ENCODE data around the gene PZP. TPM values are rescaled to one million over a fixed set of nuclear protein-coding genes. Genes with fewer than 3 reads are reported as not detected.

Gene PZP
- total and polyA plus RNA-seq, 2 of the 8 experiments (the other 6 are each of a cell fraction or from before 2014, with no cell fraction given): 0.08 TPM; not detected in 1

- Histone ChIP-seq H3K4ac (replicated peaks; ENCODE audit: insufficient read length, low read depth, low read length) (no peak overlapping the region), H4K8ac (ENCODE audit: extremely low read depth, insufficient read depth, low read length) (no peak overlapping the region), H2BK12ac (ENCODE audit: low read depth, low read length) (no peak overlapping the region), H3K18ac (ENCODE audit: extremely low read depth, low read length) (no peak overlapping the region), H3K4me1 (replicated peaks in 1 of 4; ENCODE audit: control insufficient read depth in 3 of 4, insufficient read depth in 4 of 4, low read length in 3 of 4) (no peaks in the 10 kb centered on the region; a peak in 1 of 7 replicates), H2BK20ac (ENCODE audit: low read length) (no peak overlapping the region), H3K23ac (ENCODE audit: insufficient read length) (no peak overlapping the region), H3K9ac (replicated peaks in 1 of 4; ENCODE audit: extremely low read depth in 1 of 4, low read depth in 3 of 4, low read length in 3 of 4) (no peak overlapping the region), H3K4me3 (ENCODE audit: extremely low read depth in 1 of 4, insufficient read depth in 2 of 4, low read depth in 3 of 4, low read length in 4 of 4) (no peak overlapping the region), H2BK5ac (ENCODE audit: low read depth, low read length) (no peak overlapping the region), H2AFZ (ENCODE audit: low read length) (no peak overlapping the region), H2BK15ac (ENCODE audit: low read length) (no peak overlapping the region), H3K27me3 (replicated peaks in 1 of 4; ENCODE audit: control insufficient read depth in 3 of 4, extremely low read depth in 1 of 4, insufficient read depth in 3 of 4, low read length in 3 of 4) (no peaks in the 10 kb centered on the region), H3K14ac (ENCODE audit: insufficient read length) (no peak overlapping the region), H4K20me1 (replicated peaks in 1 of 2; ENCODE audit: control insufficient read depth in 1 of 2, insufficient read depth in 2 of 2, low read length in 2 of 2) (no peaks in the 10 kb centered on the region), H2AK5ac (ENCODE audit: low read depth, low read length) (no peak overlapping the region), H2BK120ac (replicated peaks; ENCODE audit: low read depth, low read length) (no peak overlapping the region), H3K36me3 (ENCODE audit: control insufficient read depth in 2 of 4, insufficient read depth in 4 of 4, low read length in 3 of 4) (no peaks in the 10 kb centered on the region), H3K4me2 (ENCODE audit: insufficient read depth in 1 of 2, low read depth in 2 of 2, low read length in 2 of 2) (no peak overlapping the region), H4K5ac (ENCODE audit: insufficient read length, low read depth, low read length) (no peak overlapping the region), H3K23me2 (ENCODE audit: low read depth, low read length) (no peaks in the 10 kb centered on the region), H3K56ac (replicated peaks; ENCODE audit: insufficient read length, low read depth, low read length) (no peak overlapping the region), H3K79me1 (ENCODE audit: low read depth, low read length) (no peaks in the 10 kb centered on the region), H4K91ac (replicated peaks; ENCODE audit: insufficient read length, low read length) (no peak overlapping the region), H3K27ac (ENCODE audit: low read depth, low read length) (no peak overlapping the region), H3K9me3 (ENCODE audit: insufficient read depth in 2 of 2, low read depth in 1 of 2, low read length in 1 of 2) (no peaks in the 10 kb centered on the region), H3K79me2 (ENCODE audit: control insufficient read depth in 1 of 2, insufficient read depth in 2 of 2, low read length in 2 of 2) (no peaks in the 10 kb centered on the region)
- no peak for DNase-seq (ENCODE audit: low read depth in 1 of 2, low spot score in 2 of 2)
- ChIA-PET CTCF (ENCODE audit: partially characterized antibody) (interaction anchor here (0.9 kb wide), 1 partner anchor 35 kb away, joined by 3 read pairs; no protein-coding TSS in a partner anchor), POLR2A (ENCODE audit: partially characterized antibody) (no interaction called here)
- FAIRE-seq: no peak
- 90% methylated on average over 1 of the region's 1 CpG; no CpG with 5 or more reads in 1 of the 2 experiments for WGBS, 2 experiments (ENCODE audit: extremely low coverage in 1 of 2, insufficient coverage in 1 of 2, insufficient read length in 1 of 2, insufficient replicate concordance in 2 of 2, low coverage in 1 of 2, low lambda C conversion rate in 2 of 2, missing lambda C conversion rate in 1 of 2)
- TF ChIP-seq HDAC2 (IDR thresholded peaks at IDR 0.05; ENCODE audit: borderline replicate concordance in 1 of 2, low read depth in 2 of 2, low read length in 2 of 2) (no peak), SP1 (IDR thresholded peaks at IDR 0.05; ENCODE audit: low read depth, low read length) (no peak), KDM4A (IDR thresholded peaks at IDR 0.05; ENCODE audit: low read depth, low read length, severe bottlenecking) (no peak), ZNF274 (IDR thresholded peaks at IDR 0.05; ENCODE audit: borderline replicate concordance, extremely low read depth, low read length) (no peak), RAD21 (IDR thresholded peaks at IDR 0.05 in 1 of 2, conservative IDR thresholded peaks at IDR 0.05 in 1 of 2; ENCODE audit: low read depth in 2 of 2, low read length in 2 of 2) (no peak), JUND (IDR thresholded peaks at IDR 0.05; ENCODE audit: low read length) (no peak), CBX8 (IDR thresholded peaks at IDR 0.05; ENCODE audit: borderline replicate concordance, low read depth, low read length) (no peak), KDM1A (IDR thresholded peaks at IDR 0.05; ENCODE audit: borderline replicate concordance, low read length) (no peak), TAF1 (IDR thresholded peaks at IDR 0.05; ENCODE audit: low read depth, low read length) (no peak), BACH1 (IDR thresholded peaks at IDR 0.05; ENCODE audit: low read length) (no peak), RXRA (IDR thresholded peaks at IDR 0.05; ENCODE audit: insufficient read depth, low read depth, low read length) (no peak)
Measured at GRCh38 chr12:9113987-9114309, 94.2 kb downstream of the PZP start.
